T-helper 1 cell treated with Interleukin-12 subunit alpha and Interleukin-12 subunit beta and Interleukin-4 antibody, amounts not matched to agents 30 ng/mL and 1 ng/mL, for 36 hours (primary cell): ENCODE results near the gene CCDC57. TPM values are rescaled to one million over a fixed set of nuclear protein-coding genes. Genes with fewer than 3 reads are reported as not detected.

Source experiments
- intact Hi-C: fragments of 100-400 bp; cut with micrococcal nuclease; formaldehyde crosslinking; loops from one replicate; pipeline ENCODE4 v1.15.1; 2024
- total RNA-seq: library from RNA; stranded (reverse); gene quantifications from 2 replicates; pipeline ENCODE4 v1.2.3, GENCODE V29; 2022

The CCDC57 gene
- total RNA-seq, 1 donor from 2014 or later = 75.3 TPM

- intact Hi-C loops = loop anchor here (5.0 kb wide), 1 partner anchor 230 kb away; the partner anchor contains the start of gene NARF
Measured at GRCh38 chr17:82226809-82227628, 14.4 kb upstream of the CCDC57 start.

GRCh38 chr17:82226146-82226808 lies 13.6 kb upstream of the CCDC57 start:
- intact Hi-C loops = loop anchor here (5.0 kb wide), 1 partner anchor 231 kb away; the partner anchor contains the start of gene NARF

- intact Hi-C loops = loop anchor here (5.0 kb wide), 1 partner anchor 232 kb away; the partner anchor contains the start of gene NARF
Measured at GRCh38 chr17:82225368-82226029, 12.9 kb upstream of the CCDC57 start.

- intact Hi-C loops = loop anchor here (5.0 kb wide), 1 partner anchor 233 kb away; the partner anchor contains the start of gene NARF
Measured at GRCh38 chr17:82224666-82225065, 12.0 kb upstream of the CCDC57 start.

GRCh38 chr17:82223517-82223916 lies 10.9 kb upstream of the CCDC57 start:
- intact Hi-C loops = no loop called here

GRCh38 chr17:82222816-82223215 lies 10.2 kb upstream of the CCDC57 start:
- intact Hi-C loops = no loop called here

- intact Hi-C loops = no loop called here
Measured at GRCh38 chr17:82221341-82221902, 8.8 kb upstream of the CCDC57 start.

GRCh38 chr17:82219753-82220709 lies 7.4 kb upstream of the CCDC57 start:
- intact Hi-C loops = no loop called here

- intact Hi-C loops = no loop called here
Measured at GRCh38 chr17:82219083-82219482, 6.4 kb upstream of the CCDC57 start.

- intact Hi-C loops = no loop called here
Measured at GRCh38 chr17:82218349-82219075, 5.9 kb upstream of the CCDC57 start.

GRCh38 chr17:82217530-82218204 lies 5.0 kb upstream of the CCDC57 start:
- intact Hi-C loops = no loop called here

- intact Hi-C loops = no loop called here
Measured at GRCh38 chr17:82217120-82217529, 4.5 kb upstream of the CCDC57 start.

- intact Hi-C loops = loop anchor here (1.0 kb wide), 1 partner anchor 12 kb away; no protein-coding TSS in a partner anchor
Measured at GRCh38 chr17:82216301-82217119, 3.9 kb upstream of the CCDC57 start.

GRCh38 chr17:82215972-82216300 lies 3.3 kb upstream of the CCDC57 start:
- intact Hi-C loops = loop anchor here (1.0 kb wide), 1 partner anchor 12 kb away; no protein-coding TSS in a partner anchor

- intact Hi-C loops = no loop called here
Measured at GRCh38 chr17:82215095-82215971, 2.7 kb upstream of the CCDC57 start.

- intact Hi-C loops = no loop called here
Measured at GRCh38 chr17:82214012-82214628, 1.5 kb upstream of the CCDC57 start.
